ENCODE data around the gene ZNF775. TPM values are rescaled to one million over a fixed set of nuclear protein-coding genes. Genes with fewer than 3 reads are reported as not detected.

The ZNF775 gene
- polyA plus RNA-seq, 1 donor = 9.3 TPM

DNA sequence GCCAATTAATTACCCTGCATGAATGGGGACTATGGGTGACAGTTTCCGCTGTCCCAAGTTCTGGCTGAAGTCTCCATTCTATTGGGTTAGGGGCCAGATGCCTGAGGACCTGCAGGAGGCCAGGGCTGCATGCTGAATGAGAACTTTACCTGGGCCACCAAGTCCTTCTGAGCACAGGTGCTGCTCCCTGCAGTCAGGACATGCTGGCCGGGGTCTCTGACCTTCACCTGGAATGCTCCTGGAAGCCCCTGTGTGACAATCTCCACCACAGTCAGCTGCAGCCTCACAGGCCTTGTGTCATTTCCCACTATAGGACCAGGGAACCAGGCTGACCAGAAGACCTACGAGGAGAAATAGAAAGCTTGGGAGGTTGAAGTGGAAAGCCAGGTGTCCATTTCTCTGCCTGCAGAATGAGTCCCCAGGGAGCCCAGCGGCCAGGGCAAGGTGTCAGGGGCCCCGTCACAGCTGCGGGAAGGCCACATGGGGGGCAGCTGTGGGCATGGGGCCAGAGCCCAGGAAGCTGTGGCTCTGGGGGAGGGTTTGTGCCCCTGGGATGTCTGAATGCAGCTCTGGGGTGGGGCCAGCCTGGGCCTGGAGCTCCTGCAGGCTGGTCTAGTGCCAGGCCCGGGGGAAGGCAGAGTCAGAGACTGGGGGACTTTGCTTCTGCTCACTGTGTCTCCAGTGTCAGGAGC is 65.7 kb downstream of the ZNF775 start:
- DNase-seq = no peak

DNA sequence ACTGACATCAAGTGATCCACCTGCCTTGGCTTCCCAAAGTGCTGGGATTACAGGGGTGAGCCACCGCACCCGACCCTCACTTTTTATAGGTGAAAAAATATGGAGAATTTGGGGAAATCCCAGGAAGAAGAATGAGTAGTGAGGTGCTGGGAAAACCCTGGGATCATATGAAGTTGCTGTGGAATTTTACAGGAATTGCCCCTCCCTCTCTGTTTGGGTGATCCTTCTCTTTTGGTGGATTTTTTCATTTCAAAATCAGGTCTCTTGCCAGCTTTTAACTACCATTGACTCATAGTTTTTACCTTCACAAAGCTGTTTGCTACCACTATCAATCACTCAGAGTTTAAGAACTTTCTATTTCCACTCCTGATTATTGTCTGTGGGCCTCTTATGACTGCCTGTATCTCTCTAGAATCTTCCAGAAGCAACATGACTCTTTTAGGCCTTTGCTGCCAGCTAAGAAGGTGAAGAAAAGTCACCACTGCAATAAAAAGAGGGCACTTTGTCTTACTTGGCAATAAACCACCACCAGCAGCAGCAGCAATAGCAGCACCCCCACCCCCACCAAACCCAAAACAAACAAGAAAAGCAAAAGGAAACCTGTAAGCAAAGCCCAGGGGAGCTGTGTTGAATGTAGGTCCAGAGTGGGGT is 67.3 kb downstream of the ZNF775 start:
- DNase-seq = no peak

Other genes with a start within 250 kb of the ZNF775 start
- 11.3 TPM for gene LRRC61, start 56.0 kb upstream of the ZNF775 start, polyA plus RNA-seq (ENCODE audit: insufficient read length)
- 1.3 TPM for gene ACTR3C, start 55.8 kb upstream of the ZNF775 start, polyA plus RNA-seq (ENCODE audit: insufficient read length)
- gene RARRES2, start 37.7 kb upstream of the ZNF775 start, polyA plus RNA-seq (ENCODE audit: insufficient read length) = 60.4 TPM
- gene REPIN1, start 10.5 kb upstream of the ZNF775 start, polyA plus RNA-seq (ENCODE audit: insufficient read length) = 90.2 TPM
- 7.3 TPM for gene GIMAP8, start 71.3 kb downstream of the ZNF775 start, polyA plus RNA-seq (ENCODE audit: insufficient read length)
- 9.0 TPM for gene GIMAP7, start 135.5 kb downstream of the ZNF775 start, polyA plus RNA-seq (ENCODE audit: insufficient read length)
- 18.7 TPM for gene GIMAP4, start 188.1 kb downstream of the ZNF775 start, polyA plus RNA-seq (ENCODE audit: insufficient read length)

Measured in hindlimb muscle (tissue), 1 donor.